ENCODE results near the gene CYB5B.

DNA sequence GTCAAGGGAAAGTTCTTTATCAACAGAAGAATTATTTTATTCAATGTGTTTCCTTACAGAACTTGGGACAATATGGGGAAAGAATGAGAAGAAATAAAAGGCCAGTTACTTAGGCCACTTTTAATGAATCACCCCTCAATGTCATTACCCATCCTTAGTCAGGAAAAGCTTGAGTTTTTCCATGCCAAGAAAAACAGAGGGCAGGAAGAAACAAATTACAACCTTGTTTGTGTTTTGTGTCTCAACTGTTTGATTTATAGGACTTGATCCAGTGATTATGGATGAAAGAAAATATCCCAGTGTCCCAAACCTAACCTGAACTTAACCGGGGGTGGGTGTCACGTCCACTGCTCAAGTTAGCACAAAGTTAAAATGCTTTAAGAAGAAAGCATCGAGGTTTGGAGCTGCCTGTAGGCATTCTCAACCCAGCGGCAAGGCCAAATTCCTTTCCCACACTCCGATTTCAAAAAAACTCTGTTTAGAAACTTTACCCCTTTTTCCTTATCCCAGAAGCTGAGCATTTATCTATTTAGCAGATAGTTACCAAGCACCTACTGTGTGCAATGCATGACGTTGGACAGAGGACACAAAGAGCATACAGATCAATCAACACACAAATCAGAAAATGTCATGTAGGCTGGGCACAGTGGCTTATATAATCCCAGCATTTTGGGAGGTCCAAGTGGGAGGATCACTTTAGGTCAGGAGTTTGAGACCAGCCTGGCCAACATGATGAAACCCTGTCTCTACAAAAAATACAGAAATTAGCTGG is 14.0 kb upstream of the CYB5B start:
- TF ChIP-seq EZH2 (IDR thresholded peaks at IDR 0.05; ENCODE audit: insufficient read depth, poor library complexity, severe bottlenecking), result no peak
- TF ChIP-seq EZH2phosphoT487 (IDR thresholded peaks at IDR 0.05; ENCODE audit: insufficient read depth, low read depth), result no peak
